ENCODE data around the gene KIAA1755.

DNA sequence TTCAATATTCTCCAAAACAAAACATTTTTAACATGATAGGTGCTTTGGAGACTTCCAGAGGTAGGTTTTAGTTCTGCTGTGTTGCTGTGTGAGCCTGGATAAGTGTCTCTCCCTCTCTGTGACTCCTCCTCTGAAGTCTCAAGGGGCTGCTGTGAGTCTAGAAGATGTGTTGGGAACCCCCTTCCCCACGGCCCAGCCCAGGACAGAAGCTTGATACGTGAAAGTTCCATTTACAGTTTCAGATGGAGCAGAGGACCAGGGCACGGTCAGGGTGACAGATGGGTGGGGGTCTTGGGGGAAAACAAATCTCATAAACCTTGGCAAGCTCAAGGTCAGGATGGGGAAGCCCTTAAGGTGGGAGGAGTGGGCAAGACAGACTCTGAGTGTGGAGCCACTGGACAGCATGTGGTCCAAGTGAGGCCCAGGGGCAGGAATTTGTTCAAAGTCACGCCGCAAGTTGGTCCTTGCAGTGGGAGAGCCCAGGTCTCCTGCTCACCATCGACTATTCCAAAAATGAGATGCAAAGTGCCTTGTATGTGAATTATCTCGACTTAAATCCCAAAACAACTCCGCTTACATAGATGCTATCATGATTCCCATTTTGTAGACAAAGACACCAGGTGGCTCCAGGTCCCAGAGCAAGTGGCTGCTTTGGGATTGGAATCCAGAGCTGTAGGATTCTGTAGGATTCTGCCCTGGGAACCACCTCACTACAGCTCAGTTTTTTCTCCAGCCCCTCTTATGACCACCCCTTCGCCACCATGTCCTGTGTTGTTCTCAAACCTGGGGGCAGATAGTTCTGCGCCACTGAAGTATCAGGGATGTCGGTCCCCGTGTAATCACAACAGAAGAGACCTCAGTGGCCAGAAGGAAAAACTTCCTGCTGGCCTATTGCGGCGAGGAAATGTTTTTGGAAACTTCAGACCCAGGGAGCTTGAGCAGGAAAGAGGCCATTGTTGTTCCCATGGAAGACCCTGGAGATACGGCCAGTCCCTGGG, 97.4 kb downstream of the KIAA1755 start:
- TF ChIP-seq, protein P1, sequence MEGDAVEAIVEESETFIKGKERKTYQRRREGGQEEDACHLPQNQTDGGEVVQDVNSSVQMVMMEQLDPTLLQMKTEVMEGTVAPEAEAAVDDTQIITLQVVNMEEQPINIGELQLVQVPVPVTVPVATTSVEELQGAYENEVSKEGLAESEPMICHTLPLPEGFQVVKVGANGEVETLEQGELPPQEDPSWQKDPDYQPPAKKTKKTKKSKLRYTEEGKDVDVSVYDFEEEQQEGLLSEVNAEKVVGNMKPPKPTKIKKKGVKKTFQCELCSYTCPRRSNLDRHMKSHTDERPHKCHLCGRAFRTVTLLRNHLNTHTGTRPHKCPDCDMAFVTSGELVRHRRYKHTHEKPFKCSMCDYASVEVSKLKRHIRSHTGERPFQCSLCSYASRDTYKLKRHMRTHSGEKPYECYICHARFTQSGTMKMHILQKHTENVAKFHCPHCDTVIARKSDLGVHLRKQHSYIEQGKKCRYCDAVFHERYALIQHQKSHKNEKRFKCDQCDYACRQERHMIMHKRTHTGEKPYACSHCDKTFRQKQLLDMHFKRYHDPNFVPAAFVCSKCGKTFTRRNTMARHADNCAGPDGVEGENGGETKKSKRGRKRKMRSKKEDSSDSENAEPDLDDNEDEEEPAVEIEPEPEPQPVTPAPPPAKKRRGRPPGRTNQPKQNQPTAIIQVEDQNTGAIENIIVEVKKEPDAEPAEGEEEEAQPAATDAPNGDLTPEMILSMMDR (conservative IDR thresholded peaks at IDR 0.05; ENCODE audit: low read depth, low read length), result no peak
- TF ChIP-seq MAFK (IDR thresholded peaks at IDR 0.05; ENCODE audit: low read depth, low read length), result no peak
- no peak for TF ChIP-seq POLR2A (IDR thresholded peaks at IDR 0.05; ENCODE audit: low read depth, low read length)
- no peak for TF ChIP-seq BHLHE40 (IDR thresholded peaks at IDR 0.05; ENCODE audit: low read depth, low read length)

Data from IMR-90 (cell line).